Measurements from ENCODE around the gene DDX23. TPM values are rescaled to one million over a fixed set of nuclear protein-coding genes. Genes with fewer than 3 reads are reported as not detected.

The DDX23 gene
- total RNA-seq (2014; rRNA removed): 102 and 105 TPM in 2 replicates
- Bru-seq, nascent RNA: percentile 91 among the genes with signal in this experiment
- BruChase-seq, experiment 1, labeled RNA remaining after a 6-hour chase: percentile 94 among the genes with signal in this experiment
- percentile 87 among the genes with signal in this experiment for BruChase-seq, experiment 2, labeled RNA remaining after a 2-hour chase
- long read RNA-seq, transcript DDX23-201 (17 exons, 3,248 nt): major isoform, 60 of 121 reads
- long read RNA-seq, partial matches to known transcripts: 44 of 121 reads
- long read RNA-seq, other reads (novel, unspliced or antisense): 17 of 121 reads

DNA sequence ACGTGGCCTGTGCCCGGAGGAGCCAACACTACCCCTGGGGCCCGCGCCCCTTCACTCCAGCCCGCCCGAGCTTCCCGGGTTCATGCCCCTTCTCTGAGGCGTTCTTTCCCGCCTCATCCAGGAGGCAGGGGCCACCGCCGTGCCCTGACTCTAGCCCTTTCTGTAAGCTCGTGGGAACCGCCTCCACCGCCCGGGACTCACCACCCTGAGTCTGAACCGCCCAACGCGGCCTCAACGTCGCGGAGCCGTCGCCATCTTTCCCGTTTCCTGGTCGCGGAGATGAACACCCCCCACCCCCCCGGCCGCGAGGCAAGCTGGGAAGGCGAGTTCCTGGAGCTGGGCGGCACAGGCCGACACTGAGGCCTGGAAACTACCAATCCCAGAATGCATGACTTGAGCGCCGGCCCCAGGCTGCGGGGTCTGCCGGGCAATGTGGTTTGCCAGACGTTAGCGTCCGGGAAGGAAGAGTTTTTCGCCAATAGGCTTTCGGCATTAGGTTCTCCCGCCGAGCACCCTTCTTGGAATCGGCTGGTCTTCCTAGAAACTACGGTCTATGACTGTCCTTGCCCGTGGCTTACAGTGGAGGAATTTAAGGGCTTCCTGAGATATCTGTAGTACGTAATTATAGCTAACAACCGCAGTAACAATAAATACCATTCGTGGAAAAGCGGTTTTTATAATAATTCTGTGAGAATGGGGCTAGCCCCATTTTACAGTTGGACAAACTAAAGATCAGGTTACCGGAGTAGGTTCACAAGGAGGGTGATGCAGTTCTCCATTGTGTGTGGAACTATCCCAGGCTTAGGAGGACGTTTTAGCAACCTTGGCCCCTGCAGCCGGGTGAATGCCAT is at the start of gene DDX23:
DDX23 (minus strand) TSS at position 281 of the 851 bp plus-strand sequence. CDS start 6,381 bp downstream, outside the sequence.
- peak within 1 kb of the TSS; percentile 95 for H3K4me3 ChIP-seq (ENCODE audit: low read length)
- intact Hi-C loops (cut with micrococcal nuclease): loop anchor here (5.0 kb wide), 1 partner anchor 130 kb away; no protein-coding TSS in a partner anchor
- no peaks in the 10 kb centered on the region for H3K9me3 ChIP-seq (ENCODE audit: low read length)
- peak within 1 kb of the TSS; percentile 97 for H3K9ac ChIP-seq (ENCODE audit: low read length)
- TF ChIP-seq EZH2phosphoT487 (IDR thresholded peaks at IDR 0.05; ENCODE audit: borderline replicate concordance, low read length) (no peak), EZH2 (IDR thresholded peaks at IDR 0.05; ENCODE audit: low read length, unreplicated experiment) (no peak)
- TF ChIP-seq, protein P1, sequence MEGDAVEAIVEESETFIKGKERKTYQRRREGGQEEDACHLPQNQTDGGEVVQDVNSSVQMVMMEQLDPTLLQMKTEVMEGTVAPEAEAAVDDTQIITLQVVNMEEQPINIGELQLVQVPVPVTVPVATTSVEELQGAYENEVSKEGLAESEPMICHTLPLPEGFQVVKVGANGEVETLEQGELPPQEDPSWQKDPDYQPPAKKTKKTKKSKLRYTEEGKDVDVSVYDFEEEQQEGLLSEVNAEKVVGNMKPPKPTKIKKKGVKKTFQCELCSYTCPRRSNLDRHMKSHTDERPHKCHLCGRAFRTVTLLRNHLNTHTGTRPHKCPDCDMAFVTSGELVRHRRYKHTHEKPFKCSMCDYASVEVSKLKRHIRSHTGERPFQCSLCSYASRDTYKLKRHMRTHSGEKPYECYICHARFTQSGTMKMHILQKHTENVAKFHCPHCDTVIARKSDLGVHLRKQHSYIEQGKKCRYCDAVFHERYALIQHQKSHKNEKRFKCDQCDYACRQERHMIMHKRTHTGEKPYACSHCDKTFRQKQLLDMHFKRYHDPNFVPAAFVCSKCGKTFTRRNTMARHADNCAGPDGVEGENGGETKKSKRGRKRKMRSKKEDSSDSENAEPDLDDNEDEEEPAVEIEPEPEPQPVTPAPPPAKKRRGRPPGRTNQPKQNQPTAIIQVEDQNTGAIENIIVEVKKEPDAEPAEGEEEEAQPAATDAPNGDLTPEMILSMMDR (conservative IDR thresholded peaks at IDR 0.05; ENCODE audit: low read depth, low read length): no peak
- peaks cover 47% of the 10 kb centered on the region for H3K79me2 ChIP-seq (ENCODE audit: low read length)
- no peaks in the 10 kb centered on the region for H3F3A ChIP-seq (ENCODE audit: low read length, unreplicated experiment)
- BruUV-seq (replicated peaks): TSS peak; percentile 84
- H3K9me2 ChIP-seq (replicated peaks; ENCODE audit: low read length): no peaks in the 10 kb centered on the region
- no peaks in the 10 kb centered on the region for H3K27me3 ChIP-seq (ENCODE audit: low read length)
- CTCF ChIA-PET: interaction anchor here (0.6 to 2.5 kb wide), 7 partner anchors 17 to 291 kb away, joined by 3 to 80 read pairs (median 6); no protein-coding TSS in a partner anchor
- H4K20me1 ChIP-seq (ENCODE audit: low read length): no peaks in the 10 kb centered on the region
- DNase-seq: peak; percentile 97
- peak; percentile 99 for ATAC-seq
- POLR2A ChIA-PET (ENCODE audit: unreplicated experiment): interaction anchor here (0.6 to 1.0 kb wide), 6 partner anchors 10 to 83 kb away, joined by 3 to 11 read pairs (median 6); no protein-coding TSS in a partner anchor
- peaks cover 17% of the 10 kb centered on the region for H3K4me1 ChIP-seq (ENCODE audit: insufficient read depth, low read length)
- H2AFZ ChIP-seq (ENCODE audit: low read length): peak within 1 kb of the TSS; percentile 84
- peak within 1 kb of the TSS; percentile 92 for H3K4me2 ChIP-seq (ENCODE audit: low read length)
- H3K27ac ChIP-seq (ENCODE audit: low read length): peak within 1 kb of the TSS; percentile 60
- H3K36me3 ChIP-seq (ENCODE audit: low read depth, low read length): no peaks in the 10 kb centered on the region

DNA sequence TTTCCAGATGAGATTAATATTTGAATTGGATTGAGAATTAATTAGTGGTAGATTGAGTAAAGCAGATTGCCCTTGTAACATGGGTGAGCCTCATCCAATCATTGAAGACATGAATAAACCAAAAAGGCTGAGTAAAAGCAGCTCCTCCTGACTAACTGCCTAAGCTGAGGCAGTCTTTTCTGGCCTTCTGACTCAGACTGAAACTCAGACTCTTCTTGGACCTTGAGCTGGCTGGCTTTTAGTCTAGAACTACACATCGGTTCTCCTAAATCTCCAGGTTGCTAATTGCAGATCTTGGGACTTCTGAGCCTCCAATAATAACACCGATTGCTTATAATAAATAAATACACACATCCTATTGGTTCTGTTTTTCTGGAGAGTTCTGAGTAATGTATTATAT is 49.3 kb upstream of the DDX23 start:
- ATAC-seq (no peak), DNase-seq (peak; percentile 16)
- Histone ChIP-seq H3K4me1 (ENCODE audit: insufficient read depth, low read length) (no peaks in the 10 kb centered on the region), H3K4me3 (ENCODE audit: low read length) (no peak overlapping the region), H2AFZ (ENCODE audit: low read length) (no peak overlapping the region), H3K27ac (ENCODE audit: low read length) (no peak overlapping the region), H3K36me3 (ENCODE audit: low read depth, low read length) (no peaks in the 10 kb centered on the region), H3K79me2 (ENCODE audit: low read length) (no peaks in the 10 kb centered on the region), H4K20me1 (ENCODE audit: low read length) (no peaks in the 10 kb centered on the region), H3K27me3 (ENCODE audit: low read length) (no peaks in the 10 kb centered on the region), H3K9ac (ENCODE audit: low read length) (no peak overlapping the region), H3K4me2 (ENCODE audit: low read length) (no peak overlapping the region), H3F3A (ENCODE audit: low read length, unreplicated experiment) (no peaks in the 10 kb centered on the region), H3K9me3 (ENCODE audit: low read length) (no peaks in the 10 kb centered on the region), H3K9me2 (replicated peaks; ENCODE audit: low read length) (no peaks in the 10 kb centered on the region)
- intact Hi-C loops (cut with micrococcal nuclease): no loop called here
- ChIA-PET CTCF (no interaction called here), POLR2A (ENCODE audit: unreplicated experiment) (no interaction called here)
- TF ChIP-seq EZH2 (IDR thresholded peaks at IDR 0.05; ENCODE audit: low read length, unreplicated experiment) (no peak), EZH2phosphoT487 (IDR thresholded peaks at IDR 0.05; ENCODE audit: borderline replicate concordance, low read length) (no peak)
- TF ChIP-seq, protein P1 (conservative IDR thresholded peaks at IDR 0.05; ENCODE audit: low read depth, low read length): no peak
- BruUV-seq (replicated peaks): no TSS peak
